Limb (tissue), 2 donors: ENCODE measurements around the gene MYOG.

Experiments
- DNase-seq, 2 donors: peaks; one replicate each; pipeline ENCODE4 v3.0.0-alpha.2; 2016; ENCODE audit errors: extremely low spot score in 2 of 2

MYOG gene

GRCh38 chr1:203117611-203118575 lies 32.1 kb upstream of the MYOG start:
- peak; percentile 66 to 88 for DNase-seq

- DNase-seq: peak in 1 of 2 donors; percentile 38
Observed at GRCh38 chr1:203116091-203116820, 30.4 kb upstream of the MYOG start.

GRCh38 chr1:203114202-203114601 lies 28.4 kb upstream of the MYOG start:
- DNase-seq: no peak

GRCh38 chr1:203113308-203113707 lies 27.5 kb upstream of the MYOG start:
- no peak for DNase-seq

GRCh38 chr1:203112475-203112874 lies 26.7 kb upstream of the MYOG start:
- DNase-seq: no peak

GRCh38 chr1:203104789-203105390 lies 19.1 kb upstream of the MYOG start:
- DNase-seq: no peak

- no peak for DNase-seq
Observed at GRCh38 chr1:203103829-203104495, 18.1 kb upstream of the MYOG start.

- no peak for DNase-seq
Observed at GRCh38 chr1:203103216-203103615, 17.4 kb upstream of the MYOG start.

- no peak for DNase-seq
Observed at GRCh38 chr1:203101813-203102634, 16.2 kb upstream of the MYOG start.

GRCh38 chr1:203100516-203100869 lies 14.7 kb upstream of the MYOG start:
- DNase-seq: no peak

GRCh38 chr1:203099805-203100515 lies 14.1 kb upstream of the MYOG start:
- no peak for DNase-seq

GRCh38 chr1:203098914-203099520 lies 13.2 kb upstream of the MYOG start:
- DNase-seq: no peak

GRCh38 chr1:203098445-203098844 lies 12.6 kb upstream of the MYOG start:
- no peak for DNase-seq

- DNase-seq: no peak
Observed at GRCh38 chr1:203097001-203097400, 11.2 kb upstream of the MYOG start.

GRCh38 chr1:203096566-203096965 lies 10.8 kb upstream of the MYOG start:
- DNase-seq: no peak

GRCh38 chr1:203095061-203095690 lies 9.4 kb upstream of the MYOG start:
- no peak for DNase-seq

- no peak for DNase-seq
Observed at GRCh38 chr1:203093754-203094410, 8.1 kb upstream of the MYOG start.

- no peak for DNase-seq
Observed at GRCh38 chr1:203091761-203092330, 6.0 kb upstream of the MYOG start.

GRCh38 chr1:203091199-203091477 lies 5.3 kb upstream of the MYOG start:
- no peak for DNase-seq
